UCSD-AML1 (cell line): ENCODE results near the gene MIER2.
"Not testable (repeated sequence)": the region's sequence is repeated elsewhere in the genome, so short reads cannot be mapped to it uniquely, and the experiment has no call there.

Experiments used
- DNase-seq: peaks from one replicate; lab custom pipeline; 2025; ENCODE audit not compliant: unreplicated experiment; lab: John Stamatoyannopoulos, UW

MIER2 gene

GRCh38 chr19:344625-345319, at the start of gene MIER2:
Gene MIER2, minus strand, starts transcription at chr19:344796. Its CDS starts 14 bp downstream, at chr19:344782.
- peak; percentile 88 for DNase-seq

GRCh38 chr19:393560-393959, 49.0 kb upstream of the MIER2 start:
- not testable (repeated sequence) for DNase-seq

GRCh38 chr19:392375-392970, 47.9 kb upstream of the MIER2 start:
- no peak for DNase-seq

- DNase-seq, result no peak
These were observed 47.3 kb upstream of the MIER2 start for GRCh38 chr19:391726-392374.

GRCh38 chr19:391207-391557, 46.6 kb upstream of the MIER2 start:
- no peak for DNase-seq

- DNase-seq, result no peak
These were observed 46.0 kb upstream of the MIER2 start for GRCh38 chr19:390386-391206.

GRCh38 chr19:389935-390289, 45.3 kb upstream of the MIER2 start:
- DNase-seq, result no peak

GRCh38 chr19:389255-389934, 44.8 kb upstream of the MIER2 start:
- no peak for DNase-seq

GRCh38 chr19:388691-389090, 44.1 kb upstream of the MIER2 start:
- DNase-seq, result no peak

GRCh38 chr19:387777-388176, 43.2 kb upstream of the MIER2 start:
- DNase-seq, result no peak

GRCh38 chr19:386632-387301, 42.2 kb upstream of the MIER2 start:
- DNase-seq, result not testable (repeated sequence)

- DNase-seq, result not testable (repeated sequence)
These were observed 41.6 kb upstream of the MIER2 start for GRCh38 chr19:386189-386588.

- DNase-seq, result no peak
These were observed 40.2 kb upstream of the MIER2 start for GRCh38 chr19:384799-385169.

GRCh38 chr19:383922-384798, 39.6 kb upstream of the MIER2 start:
- no peak for DNase-seq

GRCh38 chr19:383040-383439, 38.4 kb upstream of the MIER2 start:
- no peak for DNase-seq

- DNase-seq, result not testable (repeated sequence)
These were observed 38.0 kb upstream of the MIER2 start for GRCh38 chr19:382578-382977.

- not testable (repeated sequence) for DNase-seq
These were observed 37.3 kb upstream of the MIER2 start for GRCh38 chr19:381901-382300.

- DNase-seq, result not testable (repeated sequence)
These were observed 36.1 kb upstream of the MIER2 start for GRCh38 chr19:380618-381219.

GRCh38 chr19:379796-380195, 35.2 kb upstream of the MIER2 start:
- DNase-seq, result no peak
